PFSK-1 (cell line): ENCODE data around the gene DMBX1.

ENCODE experiments used
- POLR2AphosphoS5 ChIP-seq: IDR thresholded peaks from 2 replicates; pipeline ENCODE4 v1.6.1; 2012; ENCODE audit warnings: low read depth, mild to moderate bottlenecking, control low read depth, low read length, moderate library complexity
- REST ChIP-seq, 2 experiments: IDR thresholded peaks; 2 replicates each; pipeline versions ENCODE4 v1.6.1 to v1.8.0; 2011 to 2012; ENCODE audit warnings: low read depth in 2 of 2, low read length in 2 of 2, control low read depth in 1 of 2, inconsistent platforms in 1 of 2, mild to moderate bottlenecking in 1 of 2, moderate library complexity in 1 of 2; ENCODE audit not compliant: insufficient read depth in 1 of 2
- TAF1 ChIP-seq: IDR thresholded peaks from 2 replicates; pipeline ENCODE4 v1.6.1; 2012; ENCODE audit warnings: low read length, control low read depth, borderline replicate concordance; ENCODE audit not compliant: insufficient read depth

- TF ChIP-seq TAF1 (no peak), POLR2AphosphoS5 (no peak), REST (IDR thresholded peaks at IDR 0.05; ENCODE audit: insufficient read depth in 1 of 2, low read depth in 2 of 2, low read length in 2 of 2) (no peak)
Measured at GRCh38 chr1:46452931-46453325, 36.7 kb upstream of the DMBX1 start.
